GM12878 (cell line): ENCODE results near the gene JHY. TPM values are rescaled to one million over a fixed set of nuclear protein-coding genes. Genes with fewer than 3 reads are reported as not detected.

ENCODE experiments used
- ATAC-seq: fragments of 200-7000 bp; cut with Tn5 transposase; 3 replicates; pipeline ENCODE4 v1.9.1; 2020; ENCODE audit warnings: mild to moderate bottlenecking, moderate library complexity
- BruUV-seq: library from RNA; stranded (reverse); fragments of 400-500 nt; replicated peaks from 2 replicates; lab custom pipeline; 2021; lab: Mats Ljungman, UMichigan
- CTCF ChIA-PET: fragments of 300-600 bp; sonication (Branson Sonifier 250); formaldehyde crosslinking; extraction: SDS; loops from one replicate; lab custom pipeline; 2021; ENCODE audit warnings: inconsistent platforms; lab: Yijun Ruan, JAX
- POLR2A ChIA-PET: fragments of 350-600 bp; formaldehyde crosslinking; extraction: SDS; loops from one replicate; lab custom pipeline; 2021; ENCODE audit warnings: inconsistent platforms; lab: Charles Lee
- RAD21 ChIA-PET: fragments of 300-600 bp; sonication (Branson Sonifier 250); formaldehyde crosslinking; loops from one replicate; lab custom pipeline; 2023; ENCODE audit warnings: antibody characterized with exemption; ENCODE audit not compliant: unreplicated experiment; lab: Charles Lee
- SMC1A ChIA-PET: fragments of 300-600 bp; sonication (Branson Sonifier 250); formaldehyde crosslinking; loops from one replicate; lab custom pipeline; 2023; ENCODE audit not compliant: unreplicated experiment, uncharacterized antibody; lab: Charles Lee
- DNase-seq: peaks from one replicate; pipeline ENCODE4 v3.0.0-alpha.2; 2011; ENCODE audit warnings: low read depth, low spot score
- FAIRE-seq: peaks from 3 replicates; lab custom pipeline; 2011; peaks lifted over from hg19 to GRCh38; lab: Jason Lieb, UNC
- H2AFZ ChIP-seq: 2 replicates; pipeline ENCODE4 v1.6.0; 2011; ENCODE audit warnings: low read depth, low read length, control low read depth; ENCODE audit not compliant: control insufficient read depth
- H3K27ac ChIP-seq: 2 replicates; pipeline ENCODE4 v1.5.1; 2011; ENCODE audit warnings: control low read depth; ENCODE audit not compliant: control insufficient read depth, insufficient read depth
- H3K27me3 ChIP-seq, 2 experiments: replicated peaks in 1 of 2; 2 replicates each; pipeline versions ENCODE4 v1.6.0 to v1.6.1; 2011; ENCODE audit warnings: low read length in 1 of 2; ENCODE audit not compliant: control insufficient read depth in 2 of 2, insufficient read depth in 2 of 2
- H3K36me3 ChIP-seq, 2 experiments: 2 replicates each; pipeline ENCODE4 v1.5.1; 2011; ENCODE audit warnings: low read length in 1 of 2; ENCODE audit not compliant: control insufficient read depth in 2 of 2, insufficient read depth in 2 of 2
- H3K4me1 ChIP-seq: 2 replicates; pipeline ENCODE4 v1.6.1; 2011; ENCODE audit warnings: mild to moderate bottlenecking, low read length, moderate library complexity, mixed read lengths; ENCODE audit not compliant: control insufficient read depth, insufficient read depth
- H3K4me2 ChIP-seq: 2 replicates; pipeline ENCODE4 v1.6.0; 2011; ENCODE audit warnings: control low read depth; ENCODE audit not compliant: control insufficient read depth, insufficient read depth
- H3K4me3 ChIP-seq: fragments of 200-600 bp; sonication (generic); 2 replicates; pipeline ENCODE4 v1.5.1; 2016
- H3K79me2 ChIP-seq: 2 replicates; pipeline ENCODE4 v1.6.0; 2011; ENCODE audit warnings: low read length; ENCODE audit not compliant: control insufficient read depth, insufficient read depth
- H3K9ac ChIP-seq: 2 replicates; pipeline ENCODE4 v1.8.0; 2011; ENCODE audit warnings: low read length, control low read depth, mixed read lengths; ENCODE audit not compliant: control insufficient read depth, insufficient read depth
- H3K9me3 ChIP-seq: replicated peaks from 3 replicates; pipeline ENCODE4 v1.5.1; 2011; ENCODE audit warnings: mild to moderate bottlenecking, low read length; ENCODE audit not compliant: control insufficient read depth, insufficient read depth
- H4K20me1 ChIP-seq: 2 replicates; pipeline ENCODE4 v1.6.0; 2011; ENCODE audit not compliant: control insufficient read depth, insufficient read depth
- ATF7 ChIP-seq: fragments of 450-650 bp; IDR thresholded peaks from 2 replicates; pipeline ENCODE4 v1.6.1; 2016; ENCODE audit warnings: low read depth, mild to moderate bottlenecking
- BCL11A ChIP-seq: IDR thresholded peaks from 2 replicates; pipeline ENCODE4 v1.6.1; 2011; ENCODE audit warnings: low read depth, low read length
- CHD4 ChIP-seq: fragments of 200-600 bp; sonication (generic); IDR thresholded peaks from 2 replicates; pipeline ENCODE4 v1.6.1; 2016; ENCODE audit warnings: mild to moderate bottlenecking
- KDM1A ChIP-seq: fragments of 200-600 bp; sonication (generic); IDR thresholded peaks from 2 replicates; pipeline ENCODE4 v1.6.1; 2016; ENCODE audit warnings: borderline replicate concordance
- MTA2 ChIP-seq: fragments of 450-650 bp; IDR thresholded peaks from 2 replicates; pipeline ENCODE4 v1.6.1; 2016; ENCODE audit warnings: low read depth, mild to moderate bottlenecking, moderate library complexity
- SMAD1 ChIP-seq: fragments of 450-650 bp; IDR thresholded peaks from 2 replicates; pipeline ENCODE4 v1.6.1; 2018; ENCODE audit warnings: mild to moderate bottlenecking, low read depth; ENCODE audit not compliant: partially characterized antibody
- STAT1 ChIP-seq: fragments of 450-650 bp; conservative IDR thresholded peaks from 2 replicates; pipeline ENCODE4 v1.6.1; 2014; ENCODE audit warnings: antibody characterized with exemption, mild to moderate bottlenecking
- TCF3 ChIP-seq: IDR thresholded peaks from 2 replicates; pipeline ENCODE4 v1.6.1; 2012; ENCODE audit warnings: low read depth, mild to moderate bottlenecking, low read length, borderline replicate concordance; ENCODE audit not compliant: insufficient read depth
- YBX1 ChIP-seq: fragments of 450-650 bp; IDR thresholded peaks from 2 replicates; pipeline ENCODE4 v1.6.1; 2016; ENCODE audit warnings: antibody characterized with exemption
- WGBS: methylation state at CpG from one replicate; pipeline ENCODE4 v1.1.6; 2016; ENCODE audit warnings: low lambda C conversion rate; ENCODE audit not compliant: insufficient replicate concordance, insufficient coverage; ENCODE audit errors: missing lambda C conversion rate; 5-methylcytosine and 5-hydroxymethylcytosine counted together
- in situ Hi-C: fragments of 300-500 bp; cut with MboI; formaldehyde crosslinking; loops from 9 replicates; pipeline ENCODE4 v1.14.3; 2018; ENCODE audit warnings: mixed read lengths
- intact Hi-C: fragments of 100-400 bp; cut with micrococcal nuclease; formaldehyde crosslinking; loops from one replicate; pipeline ENCODE4 v1.14.2; 2022; ENCODE audit not compliant: unreplicated experiment
- polyA plus RNA-seq, 11 experiments: library from polyadenylated mRNA; depleted of rRNA in 4 of 11; unstranded in 6 of 11; stranded (reverse) in 5 of 11; fragments of >200 nt; fragmentation: Nextera tagmentation in 4 of 11; fragmentation: Illumina TruSeq in 1 of 11; extraction: Ambion mirVana in 4 of 11; extraction: Trizol in 1 of 11; gene quantifications; 1 replicate in 1 of 11; 2 replicates in 10 of 11; pipeline versions ENCODE4 v1.2.1 to v1.2.3, GENCODE V29; 2011 to 2016; ENCODE audit warnings: inconsistent platforms in 2 of 11, missing spikeins in 2 of 11, low read depth in 1 of 11
- total RNA-seq, 4 experiments: library from RNA; depleted of rRNA in 3 of 4; stranded (reverse); fragments of >200 nt in 3 of 4; fragmentation: Illumina TruSeq in 1 of 4; extraction: Trizol in 1 of 4; gene quantifications; 2 replicates each; pipeline versions ENCODE4 v1.2.1 to v1.2.3, GENCODE V29; 2013 to 2021
- TF ChIP-seq, protein P1 (sequence below), 3 experiments: IDR thresholded peaks in 2 of 3; conservative IDR thresholded peaks in 1 of 3; 2 replicates each; pipeline ENCODE4 v1.5.1; 2011; ENCODE audit warnings: low read depth in 3 of 3, low read length in 3 of 3, mild to moderate bottlenecking in 3 of 3, control low read depth in 2 of 3, moderate library complexity in 2 of 3, inconsistent platforms in 1 of 3, mixed read lengths in 1 of 3; ENCODE audit not compliant: control insufficient read depth in 2 of 3, insufficient read depth in 1 of 3; ENCODE audit errors: extremely low read depth in 1 of 3
- TF ChIP-seq, protein P2 (sequence below): IDR thresholded peaks from 2 replicates; pipeline ENCODE4 v1.6.1; 2012; ENCODE audit warnings: low read length, inconsistent platforms
- TF ChIP-seq, protein P3 (sequence below): fragments of 450-650 bp; IDR thresholded peaks from 2 replicates; pipeline ENCODE4 v1.6.1; 2014; ENCODE audit warnings: mild to moderate bottlenecking
- TF ChIP-seq, protein P4 (sequence below): fragments of 450-650 bp; IDR thresholded peaks from 2 replicates; pipeline ENCODE4 v1.6.1; 2017; ENCODE audit warnings: antibody characterized with exemption, mild to moderate bottlenecking, moderate library complexity

JHY gene
- total and polyA plus RNA-seq, 10 of the 15 experiments (the other 5 are each of a cell fraction or from before 2014, with no cell fraction given) = 0.90 to 7.1 (median 5.5) TPM

DNA sequence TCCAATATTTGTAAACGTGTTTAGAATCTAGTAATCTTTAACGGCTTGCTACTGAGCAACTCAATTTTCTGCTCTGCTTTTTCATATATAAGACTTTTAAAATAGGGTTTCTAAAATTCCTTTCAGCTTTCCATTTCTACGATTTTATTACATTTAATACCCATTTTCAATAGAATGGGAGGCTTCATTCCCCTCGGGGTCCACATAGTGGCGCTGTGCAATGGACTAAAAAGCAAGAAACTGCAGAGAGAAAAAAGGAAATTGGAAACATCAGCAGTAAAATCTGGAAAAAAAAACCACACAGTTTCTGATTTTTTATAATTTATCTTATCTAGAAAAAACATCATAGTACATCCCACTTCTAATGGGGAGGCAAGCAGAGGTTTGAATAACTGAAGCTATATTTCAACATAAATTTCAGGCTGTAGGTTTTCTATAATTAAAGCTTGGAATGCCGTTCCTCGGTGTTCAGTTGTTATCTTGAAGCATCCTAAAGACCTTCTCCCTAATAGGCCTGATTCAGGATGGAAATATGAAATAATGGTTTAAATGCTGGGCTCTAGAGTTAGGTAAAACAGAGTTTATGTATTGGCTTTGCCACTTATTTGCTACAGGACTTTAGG lies 18.7 kb upstream of the JHY start (continued):
- TF ChIP-seq, protein P1, sequence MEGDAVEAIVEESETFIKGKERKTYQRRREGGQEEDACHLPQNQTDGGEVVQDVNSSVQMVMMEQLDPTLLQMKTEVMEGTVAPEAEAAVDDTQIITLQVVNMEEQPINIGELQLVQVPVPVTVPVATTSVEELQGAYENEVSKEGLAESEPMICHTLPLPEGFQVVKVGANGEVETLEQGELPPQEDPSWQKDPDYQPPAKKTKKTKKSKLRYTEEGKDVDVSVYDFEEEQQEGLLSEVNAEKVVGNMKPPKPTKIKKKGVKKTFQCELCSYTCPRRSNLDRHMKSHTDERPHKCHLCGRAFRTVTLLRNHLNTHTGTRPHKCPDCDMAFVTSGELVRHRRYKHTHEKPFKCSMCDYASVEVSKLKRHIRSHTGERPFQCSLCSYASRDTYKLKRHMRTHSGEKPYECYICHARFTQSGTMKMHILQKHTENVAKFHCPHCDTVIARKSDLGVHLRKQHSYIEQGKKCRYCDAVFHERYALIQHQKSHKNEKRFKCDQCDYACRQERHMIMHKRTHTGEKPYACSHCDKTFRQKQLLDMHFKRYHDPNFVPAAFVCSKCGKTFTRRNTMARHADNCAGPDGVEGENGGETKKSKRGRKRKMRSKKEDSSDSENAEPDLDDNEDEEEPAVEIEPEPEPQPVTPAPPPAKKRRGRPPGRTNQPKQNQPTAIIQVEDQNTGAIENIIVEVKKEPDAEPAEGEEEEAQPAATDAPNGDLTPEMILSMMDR (IDR thresholded peaks at IDR 0.05 in 2 of 3, conservative IDR thresholded peaks at IDR 0.05 in 1 of 3; ENCODE audit: control insufficient read depth in 2 of 3, extremely low read depth in 1 of 3, insufficient read depth in 1 of 3, low read depth in 3 of 3, low read length in 3 of 3) = peak; percentile 82 to 83 (median 82)
- TF ChIP-seq BCL11A = no peak

DNA sequence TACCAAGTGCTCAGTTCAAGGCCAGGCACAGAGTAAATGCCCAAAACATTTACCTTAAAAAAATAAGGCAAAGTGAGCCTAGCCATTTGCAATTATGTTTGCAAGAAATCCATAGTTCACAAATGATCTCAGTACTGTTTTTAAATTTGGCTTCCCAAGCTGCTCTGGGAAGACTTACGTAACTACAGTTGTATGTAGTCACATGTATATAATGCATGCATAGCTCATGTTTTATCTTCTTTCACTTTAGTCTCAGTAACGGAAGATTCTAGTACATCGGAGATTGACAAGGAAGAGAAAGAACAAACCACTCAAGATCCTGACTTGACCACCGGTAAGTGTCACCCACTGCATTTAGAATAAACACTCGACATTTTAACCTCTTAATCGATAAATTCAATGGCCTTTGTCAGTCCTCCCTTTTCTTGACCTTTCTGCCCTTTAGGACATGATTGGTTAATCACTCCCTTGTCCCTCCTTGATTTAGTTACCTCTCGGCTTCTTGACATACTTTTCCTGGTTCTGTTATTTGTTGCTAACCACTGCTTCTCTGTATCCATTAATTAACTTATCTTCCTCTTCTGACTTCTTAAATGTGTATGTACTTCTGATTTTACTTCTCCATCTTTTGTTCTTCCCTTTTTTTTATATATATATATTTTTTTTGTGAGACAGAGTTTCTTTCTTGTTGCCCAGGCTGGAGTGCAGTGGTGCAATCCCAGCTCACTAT lies 18.0 kb upstream of the JHY start:
- BruUV-seq = no TSS peak
- Histone ChIP-seq H3K27me3 (peaks cover 0 to 3% of the 10 kb centered on the region in 2 experiments; a peak in 1 of 4 replicates), H4K20me1 (no peaks in the 10 kb centered on the region), H3K4me2 (peak overlapping the region; percentile 22; the same call in 1 of the 2 replicates), H2AFZ (peak overlapping the region; percentile 41), H3K4me1 (peaks cover 3% of the 10 kb centered on the region), H3K4me3 (no peak overlapping the region), H3K27ac (no peak overlapping the region), H3K9me3 (no peaks in the 10 kb centered on the region), H3K9ac (no peak overlapping the region), H3K36me3 (no peaks in the 10 kb centered on the region), H3K79me2 (no peaks in the 10 kb centered on the region)
- POLR2A ChIA-PET = interaction anchor here (0.7 to 3.6 kb wide), 10 partner anchors 10 to 237 kb away, joined by 3 to 17 read pairs (median 5); partner anchors contain the start of gene HSPA8
- in situ Hi-C loops (loop anchor here (5.0 kb wide), 1 partner anchor 158 kb away; no protein-coding TSS in a partner anchor), intact Hi-C loops (no loop called here)
- DNase-seq (no peak), ATAC-seq (peak; percentile 46), FAIRE-seq (peak; percentile 61)
- CTCF ChIA-PET = interaction anchor here (0.6 to 31.9 kb wide), 47 partner anchors 8 to 614 kb away, joined by 3 to 869 read pairs (median 5); partner anchors contain the start of gene HSPA8
- RAD21 ChIA-PET = interaction anchor here (0.7 to 6.2 kb wide), 31 partner anchors 8 to 382 kb away, joined by 3 to 213 read pairs (median 5); partner anchors contain the start of gene HSPA8
- SMC1A ChIA-PET = interaction anchor here (0.7 to 22.1 kb wide), 45 partner anchors 4 to 383 kb away, joined by 3 to 466 read pairs (median 5); partner anchors contain the start of gene JHY
- WGBS = 52% methylated on average over 7 of the region's 7 CpGs
- TF ChIP-seq, protein P2, sequence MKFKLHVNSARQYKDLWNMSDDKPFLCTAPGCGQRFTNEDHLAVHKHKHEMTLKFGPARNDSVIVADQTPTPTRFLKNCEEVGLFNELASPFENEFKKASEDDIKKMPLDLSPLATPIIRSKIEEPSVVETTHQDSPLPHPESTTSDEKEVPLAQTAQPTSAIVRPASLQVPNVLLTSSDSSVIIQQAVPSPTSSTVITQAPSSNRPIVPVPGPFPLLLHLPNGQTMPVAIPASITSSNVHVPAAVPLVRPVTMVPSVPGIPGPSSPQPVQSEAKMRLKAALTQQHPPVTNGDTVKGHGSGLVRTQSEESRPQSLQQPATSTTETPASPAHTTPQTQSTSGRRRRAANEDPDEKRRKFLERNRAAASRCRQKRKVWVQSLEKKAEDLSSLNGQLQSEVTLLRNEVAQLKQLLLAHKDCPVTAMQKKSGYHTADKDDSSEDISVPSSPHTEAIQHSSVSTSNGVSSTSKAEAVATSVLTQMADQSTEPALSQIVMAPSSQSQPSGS = no peak
- TF ChIP-seq MTA2 (0 out of 2 replicates have a peak, but pooled peaks have one; percentile 27), YBX1 (no peak), CHD4 (no peak), TCF3 (no peak), STAT1 (no peak), ATF7 (0 out of 2 replicates have a peak, but pooled peaks have one; percentile 15), KDM1A (no peak), SMAD1 (no peak)
- TF ChIP-seq, protein P3, sequence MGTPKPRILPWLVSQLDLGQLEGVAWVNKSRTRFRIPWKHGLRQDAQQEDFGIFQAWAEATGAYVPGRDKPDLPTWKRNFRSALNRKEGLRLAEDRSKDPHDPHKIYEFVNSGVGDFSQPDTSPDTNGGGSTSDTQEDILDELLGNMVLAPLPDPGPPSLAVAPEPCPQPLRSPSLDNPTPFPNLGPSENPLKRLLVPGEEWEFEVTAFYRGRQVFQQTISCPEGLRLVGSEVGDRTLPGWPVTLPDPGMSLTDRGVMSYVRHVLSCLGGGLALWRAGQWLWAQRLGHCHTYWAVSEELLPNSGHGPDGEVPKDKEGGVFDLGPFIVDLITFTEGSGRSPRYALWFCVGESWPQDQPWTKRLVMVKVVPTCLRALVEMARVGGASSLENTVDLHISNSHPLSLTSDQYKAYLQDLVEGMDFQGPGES = no peak
- TF ChIP-seq, protein P4, sequence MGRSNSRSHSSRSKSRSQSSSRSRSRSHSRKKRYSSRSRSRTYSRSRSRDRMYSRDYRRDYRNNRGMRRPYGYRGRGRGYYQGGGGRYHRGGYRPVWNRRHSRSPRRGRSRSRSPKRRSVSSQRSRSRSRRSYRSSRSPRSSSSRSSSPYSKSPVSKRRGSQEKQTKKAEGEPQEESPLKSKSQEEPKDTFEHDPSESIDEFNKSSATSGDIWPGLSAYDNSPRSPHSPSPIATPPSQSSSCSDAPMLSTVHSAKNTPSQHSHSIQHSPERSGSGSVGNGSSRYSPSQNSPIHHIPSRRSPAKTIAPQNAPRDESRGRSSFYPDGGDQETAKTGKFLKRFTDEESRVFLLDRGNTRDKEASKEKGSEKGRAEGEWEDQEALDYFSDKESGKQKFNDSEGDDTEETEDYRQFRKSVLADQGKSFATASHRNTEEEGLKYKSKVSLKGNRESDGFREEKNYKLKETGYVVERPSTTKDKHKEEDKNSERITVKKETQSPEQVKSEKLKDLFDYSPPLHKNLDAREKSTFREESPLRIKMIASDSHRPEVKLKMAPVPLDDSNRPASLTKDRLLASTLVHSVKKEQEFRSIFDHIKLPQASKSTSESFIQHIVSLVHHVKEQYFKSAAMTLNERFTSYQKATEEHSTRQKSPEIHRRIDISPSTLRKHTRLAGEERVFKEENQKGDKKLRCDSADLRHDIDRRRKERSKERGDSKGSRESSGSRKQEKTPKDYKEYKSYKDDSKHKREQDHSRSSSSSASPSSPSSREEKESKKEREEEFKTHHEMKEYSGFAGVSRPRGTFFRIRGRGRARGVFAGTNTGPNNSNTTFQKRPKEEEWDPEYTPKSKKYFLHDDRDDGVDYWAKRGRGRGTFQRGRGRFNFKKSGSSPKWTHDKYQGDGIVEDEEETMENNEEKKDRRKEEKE = no peak
